GM21723 (cell line): Measurements from ENCODE around the gene ZNF594.
"Not testable (repeated sequence)": the region's sequence is repeated elsewhere in the genome, so short reads cannot be mapped to it uniquely, and the experiment has no call there.

Experiments
- ATAC-seq: cut with Tn5 transposase; IDR thresholded peaks from one replicate; pipeline ENCODE4 v1.9.1; 2021; ENCODE audit warnings: mild to moderate bottlenecking, moderate library complexity; ENCODE audit not compliant: unreplicated experiment

The ZNF594 gene

DNA sequence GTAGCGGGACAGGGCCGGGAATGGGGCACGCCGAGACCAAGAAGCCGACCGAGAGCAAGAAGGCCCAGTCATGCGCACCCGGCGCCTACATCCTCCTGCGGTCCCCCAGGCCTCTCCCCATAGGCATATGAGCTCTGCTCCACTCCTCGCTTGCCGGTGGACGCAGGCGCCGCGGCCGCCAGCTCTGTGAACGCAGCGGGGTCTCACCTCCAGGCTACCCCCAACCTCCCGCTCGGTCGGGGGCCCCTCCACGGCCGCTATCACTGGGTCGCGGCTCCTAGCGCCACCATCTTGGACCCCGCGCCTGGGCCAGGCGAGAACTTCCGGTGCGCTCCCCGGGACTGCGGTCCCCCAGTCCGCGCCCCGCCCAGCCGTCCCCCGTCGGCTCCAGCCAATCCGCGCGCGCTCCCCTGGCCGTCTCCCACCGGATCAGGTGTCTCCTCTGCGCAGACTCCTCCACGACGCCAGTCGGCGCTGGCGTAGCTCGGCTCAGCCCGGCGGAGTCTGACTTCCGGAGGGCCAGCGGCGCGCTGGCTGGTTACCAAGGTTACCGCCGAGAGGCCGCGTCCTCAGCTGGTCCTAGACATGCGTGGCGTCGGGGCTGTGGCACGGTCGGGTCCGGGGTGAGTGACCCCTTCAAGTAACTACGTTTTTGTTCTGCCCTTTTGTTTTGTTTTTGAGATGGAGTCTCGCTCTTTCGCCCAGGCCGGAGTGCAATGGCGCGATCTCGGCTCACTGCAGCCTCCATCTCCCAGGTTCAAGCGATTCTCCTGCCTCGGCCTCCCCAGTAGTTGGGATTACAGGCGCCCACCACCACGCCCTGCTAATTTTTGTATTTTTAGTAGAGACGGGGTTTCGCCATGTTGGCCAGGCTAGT lies at the start of gene ZNF594:
Gene ZNF594, minus strand, starts transcription at position 328 of the 877 bp plus-strand sequence. CDS start 7,612 bp downstream, outside the sequence.
- ATAC-seq: peak; percentile 94

DNA sequence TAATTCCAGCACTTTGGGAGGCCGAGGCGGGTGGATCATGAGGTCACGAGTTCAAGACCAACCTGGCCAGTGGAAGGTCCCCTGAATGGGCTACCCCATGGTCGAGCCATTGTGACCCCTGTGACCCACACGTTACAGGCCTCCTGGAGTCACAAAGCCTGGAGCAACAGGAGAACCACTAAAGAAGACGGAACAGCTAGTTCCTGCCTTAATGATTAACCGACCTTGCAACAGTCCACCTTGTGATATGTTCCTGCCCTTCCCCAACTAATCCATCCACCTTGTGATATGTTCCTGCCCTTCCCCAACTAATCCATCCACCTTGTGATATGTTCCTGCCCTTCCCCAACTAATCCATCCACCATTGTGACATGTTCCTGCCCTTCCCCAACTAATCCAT lies 48.1 kb upstream of the ZNF594 start:
- not testable (repeated sequence) for ATAC-seq

DNA sequence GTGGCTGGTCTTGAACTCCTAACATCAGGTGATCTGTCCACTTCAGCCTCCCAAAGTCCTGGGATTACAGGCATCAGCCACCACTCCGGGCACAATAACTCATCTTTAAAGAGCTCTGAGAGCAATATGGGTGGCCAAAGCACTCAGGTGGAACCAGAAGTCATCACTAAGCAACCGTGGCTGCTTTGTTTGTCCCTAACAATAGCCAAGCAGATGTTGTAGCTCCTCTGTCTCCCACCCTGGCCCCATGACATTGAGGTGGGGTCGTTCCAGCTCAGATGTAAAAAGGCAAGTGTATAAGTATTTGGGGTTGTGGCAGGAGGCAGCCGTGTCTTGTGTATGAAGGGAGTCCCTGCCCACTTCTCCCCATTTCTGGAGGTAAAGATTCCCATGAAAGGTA lies 46.7 kb upstream of the ZNF594 start:
- ATAC-seq: no peak

DNA sequence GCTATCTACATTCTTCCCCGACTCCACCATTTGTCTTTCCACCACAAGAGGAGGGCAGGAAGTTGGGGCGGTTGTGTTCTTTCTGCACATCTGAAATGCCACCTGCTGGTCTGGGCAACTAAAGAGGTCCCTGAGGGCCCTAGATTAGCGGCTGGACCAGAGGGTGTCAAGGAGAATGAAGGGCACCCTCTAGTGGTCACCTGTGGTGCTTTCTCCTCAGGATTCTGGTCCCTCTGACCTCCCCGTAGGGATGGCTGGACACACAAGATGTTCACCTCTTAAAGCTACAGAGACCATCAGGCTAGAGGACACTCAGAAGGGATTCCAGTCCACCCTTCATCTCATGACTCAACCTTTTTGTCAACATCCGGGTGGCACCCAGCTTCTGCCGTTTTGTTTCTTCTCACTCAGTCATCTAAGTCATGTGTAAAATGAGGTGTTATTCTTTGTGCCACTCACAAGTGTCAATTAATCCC lies 45.9 kb upstream of the ZNF594 start:
- ATAC-seq: no peak

DNA sequence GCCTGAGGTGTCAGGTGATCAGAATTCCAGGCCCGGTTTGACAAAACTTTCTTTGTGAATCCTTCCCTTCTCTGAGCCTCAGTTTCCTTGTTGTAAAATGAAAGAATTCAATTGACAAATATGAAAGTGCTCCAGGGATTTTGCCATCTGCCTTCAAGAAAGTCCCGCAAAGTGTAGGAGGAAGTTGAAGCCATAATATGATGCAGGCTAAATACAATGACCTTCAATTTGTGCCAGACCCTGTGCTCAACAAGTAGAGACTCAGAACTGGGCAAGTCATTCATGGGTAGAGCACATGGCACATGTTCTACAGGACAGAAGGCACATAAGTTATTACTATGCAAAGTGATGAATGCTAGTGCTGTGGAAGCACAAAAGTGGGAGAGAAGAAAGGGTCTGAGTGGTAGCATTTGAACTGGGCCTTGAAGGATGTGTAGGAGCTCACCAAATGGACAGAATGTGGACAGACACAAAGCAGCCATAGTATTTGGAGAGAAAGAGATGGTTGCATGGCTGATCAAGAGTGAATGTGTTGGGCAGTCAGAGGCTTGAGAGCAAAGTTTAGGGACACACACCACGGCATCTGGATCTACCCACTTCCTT lies 45.4 kb upstream of the ZNF594 start:
- ATAC-seq: no peak

DNA sequence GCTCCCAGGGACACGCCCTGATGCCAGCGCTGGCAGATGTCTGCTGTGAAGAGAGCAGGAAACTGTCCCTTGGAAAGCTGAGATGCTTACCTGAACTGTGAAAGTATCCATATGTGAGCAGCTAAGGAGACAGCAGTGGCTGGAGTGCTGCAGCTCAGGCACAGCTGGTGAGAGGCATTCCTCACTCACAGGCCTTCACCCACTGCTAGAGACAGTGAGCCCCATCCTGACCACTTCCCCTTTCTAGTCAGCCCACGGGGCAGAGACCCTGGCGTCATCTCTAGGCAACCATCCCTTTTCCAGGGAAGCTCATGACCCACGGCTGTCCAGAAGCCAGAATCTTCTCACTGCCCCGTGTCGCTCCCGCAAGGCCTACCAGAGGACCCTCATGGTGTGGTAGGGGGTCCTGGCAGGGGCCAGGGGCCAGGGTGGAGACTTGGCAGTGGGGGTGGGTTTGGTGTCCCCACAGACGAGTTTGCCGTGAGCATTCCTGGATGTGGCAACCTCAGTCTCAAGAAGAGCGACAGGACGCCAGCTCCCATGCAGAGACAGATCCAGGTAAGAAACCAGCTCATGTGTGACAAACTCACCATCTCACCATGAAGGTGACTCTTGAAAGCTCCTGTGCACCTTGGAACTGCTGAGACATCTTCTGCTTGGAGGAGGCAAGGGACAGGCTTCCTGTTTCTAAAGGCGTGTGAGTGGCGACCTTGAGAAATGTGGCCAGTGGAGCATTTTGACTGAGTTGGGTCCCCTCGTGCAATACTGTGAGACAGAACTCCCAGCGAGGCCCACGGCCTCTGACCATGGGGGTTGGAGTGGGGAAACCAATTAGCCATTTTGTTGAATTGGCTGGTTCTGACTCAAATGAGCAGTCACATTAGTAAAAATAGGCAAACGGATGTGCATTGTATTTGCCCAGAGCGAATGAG lies 43.2 kb upstream of the ZNF594 start, which contains the start of gene SCIMP:
Gene SCIMP, minus strand, starts transcription at position 216 of the 932 bp plus-strand sequence. Its CDS starts 105 bp downstream, at position 111.
- peak; percentile 62 for ATAC-seq

DNA sequence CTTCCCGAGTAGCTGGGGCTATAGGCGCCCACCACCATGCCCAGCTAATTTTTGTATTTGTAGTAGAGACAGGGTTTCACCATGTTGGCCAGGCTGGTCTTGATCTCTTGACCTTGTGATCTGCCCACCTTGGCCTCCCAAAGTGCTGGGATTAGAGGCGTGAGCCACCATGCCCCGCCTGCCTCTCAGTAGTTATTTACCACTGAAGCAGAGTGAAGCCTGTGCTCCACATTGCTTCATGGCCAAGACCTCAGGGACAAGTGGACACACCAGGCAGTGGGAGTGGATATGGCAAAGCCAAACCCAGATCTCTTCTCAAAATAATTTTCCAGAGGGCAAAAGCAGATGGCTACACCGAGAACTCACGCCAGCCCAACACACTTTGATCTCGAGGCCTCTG lies 41.8 kb upstream of the ZNF594 start:
- not testable (repeated sequence) for ATAC-seq

DNA sequence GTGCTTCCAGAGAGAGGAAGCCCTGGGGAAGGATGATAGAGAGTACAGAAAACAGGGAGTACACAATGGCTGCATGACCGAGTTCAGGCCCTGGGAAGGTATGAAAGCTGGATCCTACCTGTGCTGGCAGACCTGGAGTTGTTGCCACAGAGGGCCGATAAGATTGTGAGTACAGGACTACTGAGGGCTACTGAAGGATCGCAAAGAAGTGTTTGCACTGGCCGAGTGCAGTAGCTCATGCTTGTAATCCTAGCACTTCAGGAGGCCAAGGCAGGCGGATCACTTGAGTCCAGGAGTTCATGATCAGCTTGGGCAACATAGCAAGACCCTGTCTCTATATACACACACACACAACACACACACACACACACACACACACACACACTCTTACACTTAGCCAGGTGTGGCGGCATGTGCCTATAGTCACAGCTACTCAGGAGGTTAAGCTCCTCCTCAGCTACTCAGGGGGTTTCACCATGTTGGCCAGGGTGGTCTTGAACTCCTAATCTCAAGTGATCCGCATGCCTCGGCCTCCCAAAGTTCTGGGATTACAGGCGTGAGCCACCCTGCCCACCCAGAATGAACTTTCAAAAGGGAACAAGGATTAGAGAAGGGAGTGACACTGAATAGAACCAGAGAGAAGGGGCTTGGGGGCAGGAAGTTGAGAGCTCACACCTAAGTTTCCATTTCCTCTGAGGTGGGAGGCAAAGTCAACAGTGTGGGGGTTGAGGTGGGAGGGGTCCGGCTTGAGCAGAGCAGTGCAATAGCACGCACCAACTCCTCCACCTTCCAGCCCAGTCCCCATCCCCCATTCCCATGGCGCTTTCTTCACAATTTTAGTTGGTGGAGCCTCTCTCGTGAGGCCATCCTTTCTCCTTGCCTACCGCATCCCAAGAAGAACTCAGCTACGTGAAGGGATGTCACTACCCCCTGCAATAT lies 35.5 kb upstream of the ZNF594 start:
- peak; percentile 40 for ATAC-seq

DNA sequence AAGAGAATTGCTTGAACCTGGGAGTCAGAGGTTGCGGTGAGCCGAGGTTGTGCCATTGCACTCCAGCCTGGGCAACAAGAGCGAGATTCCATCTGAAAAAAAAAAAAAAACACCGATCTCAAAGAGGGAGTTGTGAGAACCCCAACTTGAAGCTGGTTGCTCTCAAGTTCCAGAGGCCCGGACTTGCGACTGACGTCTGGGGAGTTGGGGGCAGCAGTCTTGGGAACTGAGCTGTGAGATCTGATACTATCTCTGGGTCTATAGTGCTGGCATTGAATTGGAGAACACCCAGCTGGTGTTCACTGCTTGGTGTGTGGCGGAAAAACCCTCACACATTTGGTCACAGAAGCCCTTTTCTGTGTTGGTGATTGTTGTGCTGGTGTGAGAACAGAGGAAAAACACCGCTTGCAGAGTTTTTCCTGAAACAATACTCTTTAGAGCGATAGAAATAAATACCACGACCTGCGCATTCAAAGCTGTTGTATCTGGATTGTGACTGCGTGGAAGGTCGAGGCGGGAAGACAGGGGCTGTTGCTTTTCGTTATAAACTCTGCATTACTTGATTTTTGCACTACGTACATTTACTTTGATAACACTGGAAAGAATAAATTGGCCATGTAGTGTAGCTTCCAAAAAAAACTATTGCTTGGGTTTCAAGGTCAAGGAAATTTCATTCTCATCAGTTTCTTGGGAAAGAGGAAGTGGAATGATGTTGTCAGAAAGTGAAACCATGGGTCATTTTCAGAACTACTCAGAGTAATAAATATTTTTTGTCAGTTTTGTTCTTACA lies 34.2 kb upstream of the ZNF594 start:
- no peak for ATAC-seq

DNA sequence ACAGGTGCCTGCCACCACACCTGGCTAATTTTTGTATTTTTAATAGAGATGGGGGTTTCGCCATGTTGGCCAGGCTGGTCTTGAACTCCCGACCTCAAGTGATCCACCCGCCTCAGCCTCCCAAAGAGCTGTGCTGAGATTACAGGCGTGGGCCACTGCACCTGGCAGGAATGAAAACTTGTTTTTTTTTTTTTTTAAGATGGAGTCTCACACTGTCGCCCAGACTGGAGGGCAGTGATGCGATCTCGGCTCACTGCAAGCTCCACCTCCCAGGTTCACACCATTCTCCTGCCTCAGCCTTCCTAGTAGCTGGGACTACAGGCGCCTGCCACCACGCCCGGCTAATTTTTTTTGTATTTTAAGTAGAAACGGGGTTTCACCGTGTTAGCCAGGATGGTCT lies 30.2 kb upstream of the ZNF594 start:
- ATAC-seq: not testable (repeated sequence)

DNA sequence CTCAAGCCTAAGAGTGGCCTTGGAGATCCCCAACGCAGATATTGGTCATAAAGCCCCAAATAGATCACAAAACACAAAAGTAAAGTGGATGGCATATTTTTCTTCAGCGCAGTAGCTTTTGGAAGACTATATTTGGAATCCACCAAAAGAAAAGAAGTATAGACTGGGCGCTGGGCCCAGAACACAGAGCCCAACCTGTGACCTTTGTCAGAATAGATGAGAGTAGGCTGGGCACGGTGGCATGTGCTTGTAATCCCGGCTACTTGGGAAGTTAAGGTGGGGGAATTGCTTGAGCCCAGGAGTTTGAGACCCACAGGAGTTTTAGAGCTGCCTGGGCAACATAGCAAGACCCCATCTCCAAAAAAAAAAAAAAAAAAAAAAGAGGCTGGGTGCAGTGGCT lies 28.4 kb upstream of the ZNF594 start:
- ATAC-seq: no peak

DNA sequence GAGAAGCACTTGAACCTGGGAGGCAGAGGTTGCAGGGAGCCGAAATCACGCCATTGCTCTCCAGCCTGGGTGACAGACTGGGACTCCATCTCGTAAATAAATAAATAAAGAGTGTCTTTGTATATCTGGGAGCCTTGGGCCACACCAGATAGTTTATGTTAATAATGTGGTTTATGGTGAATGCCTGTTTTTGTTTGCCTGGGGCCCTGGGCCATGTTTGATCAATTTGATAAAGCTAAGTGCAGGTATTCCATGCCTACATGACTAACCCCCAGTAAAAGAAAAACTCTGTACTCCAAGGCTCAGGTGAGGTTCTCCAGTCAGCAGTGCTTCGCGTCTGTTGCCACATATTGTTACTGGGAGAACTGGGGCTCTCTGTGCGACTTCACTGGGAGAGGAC lies 27.9 kb upstream of the ZNF594 start:
- no peak for ATAC-seq

DNA sequence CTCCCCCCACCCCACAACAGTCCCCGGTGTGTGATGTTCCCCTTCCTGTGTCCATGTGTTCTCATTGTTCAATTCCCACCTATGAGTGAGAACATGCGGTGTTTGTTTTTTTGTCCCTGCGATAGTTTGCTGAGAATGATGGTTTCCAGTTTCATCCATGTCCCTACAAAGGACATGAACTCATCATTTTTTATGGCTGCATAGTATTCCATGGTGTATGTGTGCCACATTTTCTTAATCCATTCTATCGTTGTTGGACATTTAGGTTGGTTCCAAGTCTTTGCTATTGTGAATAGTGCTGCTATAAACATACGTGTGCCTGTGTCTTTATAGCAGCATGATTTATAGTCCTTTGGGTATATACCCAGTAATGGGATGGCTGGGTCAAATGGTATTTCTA lies 25.9 kb upstream of the ZNF594 start:
- ATAC-seq: not testable (repeated sequence)

DNA sequence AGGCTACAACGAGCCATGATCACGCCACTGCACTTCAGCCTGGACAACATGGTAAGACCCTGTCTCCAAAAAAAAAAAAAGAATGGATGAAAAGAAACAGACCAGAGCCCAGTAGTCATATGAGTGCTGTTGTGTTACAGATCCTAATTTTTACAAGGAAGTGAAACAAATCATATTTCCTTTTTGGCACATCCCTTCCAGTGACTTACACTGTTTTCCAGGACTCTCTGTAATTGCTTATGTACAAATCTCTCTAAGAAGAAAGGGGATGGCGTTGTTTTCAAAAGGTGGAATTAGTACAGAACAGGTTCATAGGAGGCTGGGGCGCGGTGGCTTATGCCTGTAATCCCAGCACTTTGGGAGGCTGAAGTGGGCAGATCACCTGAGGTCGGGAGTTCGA lies 19.8 kb upstream of the ZNF594 start:
- ATAC-seq: no peak

DNA sequence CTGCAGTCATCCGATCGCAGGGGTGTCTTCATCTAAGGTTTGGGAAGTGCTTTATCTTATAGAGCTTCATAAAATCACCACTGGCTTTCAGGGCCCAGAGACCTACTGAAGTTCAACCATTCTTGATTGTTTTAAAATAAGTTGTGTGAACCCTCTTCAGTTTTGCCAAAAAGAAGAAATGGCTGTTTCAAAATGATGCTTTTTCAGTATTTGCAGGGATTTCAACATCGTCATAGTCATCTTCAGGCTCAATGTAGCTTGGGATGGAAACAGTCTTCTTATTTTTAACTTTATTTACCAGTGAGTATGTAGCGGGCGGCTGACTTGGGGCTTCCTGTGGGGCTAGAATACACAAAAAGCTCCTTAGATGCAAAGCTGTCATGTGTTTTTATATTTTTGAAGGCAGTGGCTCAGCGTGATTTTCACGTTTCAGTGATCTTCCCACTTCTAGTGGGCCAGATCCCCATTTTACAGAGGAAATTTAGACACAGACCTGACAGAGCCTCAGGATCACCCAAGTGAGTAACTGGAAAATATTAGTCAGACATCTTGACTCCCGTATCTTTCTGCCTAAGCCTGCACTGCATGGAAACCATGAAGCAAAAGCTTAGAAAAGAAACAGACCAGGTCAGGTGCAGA lies 19.1 kb upstream of the ZNF594 start:
- no peak for ATAC-seq

DNA sequence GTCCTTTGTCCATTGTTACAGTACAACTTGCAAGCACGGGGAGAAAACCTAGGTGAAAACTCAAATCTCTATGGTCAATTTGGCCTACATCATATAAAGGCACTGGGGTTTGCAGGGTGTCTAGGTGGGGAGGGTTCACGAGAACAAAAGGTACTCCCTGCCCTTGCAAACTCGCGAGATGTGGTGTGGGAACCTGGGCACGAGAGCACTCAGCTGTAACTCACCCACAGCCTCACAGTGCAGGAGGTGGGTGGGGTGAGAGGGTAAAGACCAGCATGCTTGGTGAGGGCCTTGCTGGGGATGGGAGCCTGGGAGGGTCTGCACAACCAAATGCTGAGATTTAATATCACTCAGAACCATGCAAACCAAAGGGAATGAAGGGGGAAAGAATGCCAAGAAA lies 18.4 kb upstream of the ZNF594 start:
- ATAC-seq: no peak

DNA sequence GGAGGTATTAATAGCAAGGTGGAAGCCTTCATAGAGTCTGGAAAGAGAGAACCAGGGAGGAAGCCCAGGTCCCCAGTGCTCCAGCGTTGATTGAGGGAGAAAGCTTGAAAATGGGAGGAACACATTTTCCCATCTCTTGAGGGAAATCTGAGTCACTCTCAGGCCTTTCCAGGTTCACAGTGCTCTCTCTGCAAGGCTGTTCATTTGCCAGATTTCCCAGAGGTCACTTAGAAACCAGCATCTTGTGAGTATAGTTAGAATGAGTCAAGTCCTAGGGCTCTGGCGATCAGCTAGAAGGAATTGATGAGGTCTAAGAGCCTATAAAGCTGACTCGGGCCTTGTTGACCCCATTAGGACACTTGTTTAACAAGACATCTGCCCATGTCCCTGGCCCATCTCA lies 17.7 kb upstream of the ZNF594 start:
- ATAC-seq: no peak

DNA sequence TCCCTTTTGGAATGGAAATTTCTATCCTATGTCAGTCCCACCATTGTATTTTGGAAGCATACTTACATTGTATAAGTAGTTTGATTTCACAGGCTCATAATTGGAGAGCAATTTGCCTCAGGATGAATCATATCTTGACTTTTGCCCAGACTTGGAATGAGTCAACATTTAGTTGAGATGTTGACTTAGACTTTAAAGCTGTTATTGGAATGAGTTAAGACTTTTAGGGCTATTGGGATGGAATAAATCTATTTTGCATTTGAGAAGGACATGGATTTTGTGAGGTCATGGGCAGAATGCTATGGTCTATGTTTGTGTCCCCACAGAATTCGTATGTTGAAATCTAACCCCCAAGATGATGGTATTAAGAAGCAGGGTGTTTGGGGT lies 12.2 kb upstream of the ZNF594 start:
- no peak for ATAC-seq
